ENCODE measurements around the gene TWIST2. TPM values are rescaled to one million over a fixed set of nuclear protein-coding genes. Genes with fewer than 3 reads are reported as not detected.

Gene TWIST2
- total and polyA plus RNA-seq, 2 donors from 2014 or later, result 0.56 to 1.4 TPM

GRCh38 chr2:238821944-238822670, 25.8 kb upstream of the TWIST2 start:
- Histone ChIP-seq H3K27me3 (ENCODE audit: control insufficient read depth, insufficient read depth, low read length) (no peaks in the 10 kb centered on the region), H3K4me3 (ENCODE audit: low read length in 3 of 3) (no peak overlapping the region), H3K36me3 (ENCODE audit: control insufficient read depth in 2 of 3, insufficient read depth in 3 of 3, low read length in 3 of 3) (no peaks in the 10 kb centered on the region), H3K27ac (ENCODE audit: low read depth in 2 of 2, low read length in 2 of 2) (no peak overlapping the region), H3K9ac (ENCODE audit: low read length in 3 of 3) (no peak overlapping the region), H3K9me3 (ENCODE audit: control insufficient read depth in 2 of 3, insufficient read depth in 1 of 3, low read length in 3 of 3) (peaks cover 0 to 13% (median 3%) of the 10 kb centered on the region in 3 donors), H3K4me1 (ENCODE audit: control insufficient read depth in 2 of 3, insufficient read depth in 2 of 3, low read depth in 1 of 3, low read length in 3 of 3) (no peaks in the 10 kb centered on the region)
- intact Hi-C loops (cut with DNase I), result no loop called here
- no peak for DNase-seq
- TF ChIP-seq, protein P1, sequence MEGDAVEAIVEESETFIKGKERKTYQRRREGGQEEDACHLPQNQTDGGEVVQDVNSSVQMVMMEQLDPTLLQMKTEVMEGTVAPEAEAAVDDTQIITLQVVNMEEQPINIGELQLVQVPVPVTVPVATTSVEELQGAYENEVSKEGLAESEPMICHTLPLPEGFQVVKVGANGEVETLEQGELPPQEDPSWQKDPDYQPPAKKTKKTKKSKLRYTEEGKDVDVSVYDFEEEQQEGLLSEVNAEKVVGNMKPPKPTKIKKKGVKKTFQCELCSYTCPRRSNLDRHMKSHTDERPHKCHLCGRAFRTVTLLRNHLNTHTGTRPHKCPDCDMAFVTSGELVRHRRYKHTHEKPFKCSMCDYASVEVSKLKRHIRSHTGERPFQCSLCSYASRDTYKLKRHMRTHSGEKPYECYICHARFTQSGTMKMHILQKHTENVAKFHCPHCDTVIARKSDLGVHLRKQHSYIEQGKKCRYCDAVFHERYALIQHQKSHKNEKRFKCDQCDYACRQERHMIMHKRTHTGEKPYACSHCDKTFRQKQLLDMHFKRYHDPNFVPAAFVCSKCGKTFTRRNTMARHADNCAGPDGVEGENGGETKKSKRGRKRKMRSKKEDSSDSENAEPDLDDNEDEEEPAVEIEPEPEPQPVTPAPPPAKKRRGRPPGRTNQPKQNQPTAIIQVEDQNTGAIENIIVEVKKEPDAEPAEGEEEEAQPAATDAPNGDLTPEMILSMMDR (IDR thresholded peaks at IDR 0.05; ENCODE audit: borderline replicate concordance, extremely low read depth, insufficient read depth), result no peak
- no peak for FAIRE-seq

GRCh38 chr2:238822955-238823354, 24.9 kb upstream of the TWIST2 start:
- H3K4me1 ChIP-seq (ENCODE audit: control insufficient read depth in 2 of 3, insufficient read depth in 2 of 3, low read depth in 1 of 3, low read length in 3 of 3), result no peaks in the 10 kb centered on the region
- no peaks in the 10 kb centered on the region for H3K36me3 ChIP-seq (ENCODE audit: control insufficient read depth in 2 of 3, insufficient read depth in 3 of 3, low read length in 3 of 3)
- no peak overlapping the region for H3K9ac ChIP-seq (ENCODE audit: low read length in 3 of 3)
- DNase-seq, result no peak
- intact Hi-C loops (cut with DNase I), result no loop called here
- no peaks in the 10 kb centered on the region for H3K27me3 ChIP-seq (ENCODE audit: control insufficient read depth, insufficient read depth, low read length)
- no peak overlapping the region for H3K4me3 ChIP-seq (ENCODE audit: low read length in 3 of 3)
- TF ChIP-seq, protein P1 (IDR thresholded peaks at IDR 0.05; ENCODE audit: borderline replicate concordance, extremely low read depth, insufficient read depth), result no peak
- peaks cover 0 to 13% (median 3%) of the 10 kb centered on the region in 3 donors for H3K9me3 ChIP-seq (ENCODE audit: control insufficient read depth in 2 of 3, insufficient read depth in 1 of 3, low read length in 3 of 3)
- no peak overlapping the region for H3K27ac ChIP-seq (ENCODE audit: low read depth in 2 of 2, low read length in 2 of 2)
- FAIRE-seq, result no peak

DNA sequence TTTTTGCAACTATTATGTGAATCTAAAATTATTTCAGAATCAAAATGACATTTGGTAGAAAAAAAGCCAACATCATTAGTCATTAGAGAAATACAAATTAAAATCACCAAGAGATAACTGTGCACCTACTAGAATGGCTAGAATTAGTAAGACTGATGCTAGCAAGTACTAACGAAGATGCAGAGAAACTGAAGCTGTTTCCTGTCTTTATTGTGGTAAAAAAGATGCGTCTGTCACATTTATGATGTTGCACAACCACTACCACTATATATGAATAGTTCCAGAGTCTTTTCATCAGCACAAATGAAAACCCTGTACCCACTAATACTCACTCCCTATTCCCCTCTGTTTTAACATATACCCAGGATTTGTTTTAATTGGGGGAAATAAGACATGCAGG, 16.7 kb upstream of the TWIST2 start:
- no peak for DNase-seq
- TF ChIP-seq, protein P1 (IDR thresholded peaks at IDR 0.05; ENCODE audit: borderline replicate concordance, extremely low read depth, insufficient read depth), result no peak
- FAIRE-seq, result no peak
- H3K27ac ChIP-seq (ENCODE audit: low read depth in 2 of 2, low read length in 2 of 2), result no peak overlapping the region
- no peaks in the 10 kb centered on the region for H3K27me3 ChIP-seq (ENCODE audit: control insufficient read depth, insufficient read depth, low read length)
- H3K4me1 ChIP-seq (ENCODE audit: control insufficient read depth in 2 of 3, insufficient read depth in 2 of 3, low read depth in 1 of 3, low read length in 3 of 3), result no peaks in the 10 kb centered on the region
- no peak overlapping the region for H3K9ac ChIP-seq (ENCODE audit: low read length in 3 of 3)
- intact Hi-C loops (cut with DNase I), result no loop called here
- H3K9me3 ChIP-seq (ENCODE audit: control insufficient read depth in 2 of 3, insufficient read depth in 1 of 3, low read length in 3 of 3), result no peaks in the 10 kb centered on the region
- no peaks in the 10 kb centered on the region for H3K36me3 ChIP-seq (ENCODE audit: control insufficient read depth in 2 of 3, insufficient read depth in 3 of 3, low read length in 3 of 3)
- no peak overlapping the region for H3K4me3 ChIP-seq (ENCODE audit: low read length in 3 of 3)
